Activated gamma-delta T cell (primary cell): Measurements from ENCODE around the gene IQSEC3.

Experiments
- DNase-seq: peaks from one replicate; lab custom pipeline; 2025; lab: John Stamatoyannopoulos, UW

Gene IQSEC3

GRCh38 chr12:197911-198695 is 131.5 kb downstream of the IQSEC3 start:
- no peak for DNase-seq

DNA sequence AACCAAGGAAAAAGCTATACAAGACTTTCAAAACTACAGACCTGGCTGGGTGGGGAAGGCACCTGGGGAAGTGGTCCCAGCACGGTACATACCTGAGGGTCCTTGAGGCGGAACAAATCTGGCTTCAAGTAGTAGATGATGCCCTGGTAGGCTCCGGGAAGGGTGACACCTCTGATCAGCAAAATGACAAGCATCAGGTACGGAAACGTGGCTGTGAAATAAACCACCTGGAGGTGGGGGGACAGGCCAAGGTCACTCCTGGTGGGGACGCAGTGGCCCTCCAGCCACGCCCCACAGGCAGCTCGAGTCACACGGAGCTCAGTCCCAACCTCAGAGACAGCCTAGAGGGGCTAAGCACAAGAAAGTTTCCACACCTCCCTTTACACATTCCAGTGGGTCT is 132.1 kb downstream of the IQSEC3 start:
- no peak for DNase-seq

- DNase-seq: no peak
Measured at GRCh38 chr12:201361-201760, 134.8 kb downstream of the IQSEC3 start.

- no peak for DNase-seq
Measured at GRCh38 chr12:202081-202731, 135.6 kb downstream of the IQSEC3 start.

GRCh38 chr12:203074-203461 is 136.5 kb downstream of the IQSEC3 start:
- DNase-seq: no peak

GRCh38 chr12:203462-204260 is 137.1 kb downstream of the IQSEC3 start:
- no peak for DNase-seq

- DNase-seq: no peak
Measured at GRCh38 chr12:204261-204678, 137.7 kb downstream of the IQSEC3 start.

GRCh38 chr12:205026-205425 is 138.5 kb downstream of the IQSEC3 start:
- no peak for DNase-seq

DNA sequence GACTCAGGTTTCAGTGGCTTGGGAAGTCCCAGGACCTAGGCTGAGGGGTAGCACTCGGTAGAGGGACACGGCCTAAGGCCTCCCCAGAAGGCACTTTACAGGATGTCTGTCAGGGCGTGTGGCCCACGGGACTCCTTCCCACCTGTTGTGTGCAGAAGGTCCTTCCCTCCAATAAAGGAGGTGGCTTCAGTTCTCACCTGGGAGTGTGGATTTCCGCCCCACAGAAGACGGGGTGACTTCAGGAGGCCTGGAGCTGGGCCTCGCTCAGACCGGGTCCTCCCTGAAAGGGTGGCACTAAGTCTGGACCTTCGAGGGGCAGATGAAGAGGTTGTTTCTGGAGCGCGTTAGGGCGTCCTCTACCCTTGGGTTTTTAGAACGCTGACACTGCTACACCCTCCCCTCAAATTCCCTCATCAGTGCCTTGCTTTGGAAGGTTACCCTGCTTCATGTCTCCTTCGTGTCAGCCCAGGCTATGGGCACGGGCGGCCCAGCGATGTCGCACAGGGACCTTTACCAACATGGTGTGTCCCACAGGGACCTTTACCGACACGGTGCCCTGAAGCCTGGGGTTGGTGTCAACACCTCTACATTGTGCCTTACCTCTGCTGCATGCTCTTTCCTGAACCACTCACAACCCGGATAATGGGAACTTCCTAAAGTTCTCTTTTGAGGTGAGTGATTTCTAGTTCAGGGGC is 140.3 kb downstream of the IQSEC3 start:
- no peak for DNase-seq

- no peak for DNase-seq
Measured at GRCh38 chr12:207804-208203, 141.2 kb downstream of the IQSEC3 start.

DNA sequence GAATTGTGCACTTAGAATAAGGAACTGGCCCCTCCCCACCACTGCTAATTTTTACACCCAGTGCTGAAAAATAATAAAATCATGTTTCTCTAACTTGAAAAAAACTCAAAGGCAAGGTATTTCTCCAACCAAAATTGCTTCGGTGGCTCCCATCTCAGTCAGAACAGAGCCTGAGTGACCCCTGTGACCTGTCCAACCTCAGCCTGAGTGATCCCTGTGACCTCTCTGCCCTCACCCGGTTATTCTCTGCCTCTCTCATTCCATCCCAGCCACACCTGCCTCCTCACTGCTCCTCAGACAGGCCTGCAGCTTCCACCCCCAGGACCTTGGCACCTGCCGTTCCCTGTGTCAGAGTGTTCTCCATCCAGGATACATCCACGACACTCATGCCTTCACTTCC is 142.2 kb downstream of the IQSEC3 start:
- no peak for DNase-seq

DNA sequence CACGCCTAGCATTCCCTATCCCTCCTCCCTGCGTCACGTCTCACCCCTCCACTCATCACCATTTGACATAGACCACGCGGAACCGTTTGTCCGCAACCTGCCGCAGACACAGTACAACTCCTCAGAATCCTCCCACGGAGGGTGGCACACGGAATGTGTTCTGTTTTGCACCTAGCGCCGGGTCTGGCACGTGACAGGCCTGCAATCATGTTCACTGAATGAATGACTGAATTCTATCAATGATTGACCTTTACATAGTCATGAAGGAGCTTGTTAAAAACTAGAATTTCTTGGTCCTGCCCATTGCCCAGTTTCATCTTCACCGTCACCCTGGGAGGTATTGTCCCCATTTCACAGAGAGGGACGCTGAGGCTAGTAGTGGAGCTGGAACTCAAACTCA is 142.7 kb downstream of the IQSEC3 start:
- DNase-seq: no peak

- no peak for DNase-seq
Measured at GRCh38 chr12:209851-210250, 143.3 kb downstream of the IQSEC3 start.

DNA sequence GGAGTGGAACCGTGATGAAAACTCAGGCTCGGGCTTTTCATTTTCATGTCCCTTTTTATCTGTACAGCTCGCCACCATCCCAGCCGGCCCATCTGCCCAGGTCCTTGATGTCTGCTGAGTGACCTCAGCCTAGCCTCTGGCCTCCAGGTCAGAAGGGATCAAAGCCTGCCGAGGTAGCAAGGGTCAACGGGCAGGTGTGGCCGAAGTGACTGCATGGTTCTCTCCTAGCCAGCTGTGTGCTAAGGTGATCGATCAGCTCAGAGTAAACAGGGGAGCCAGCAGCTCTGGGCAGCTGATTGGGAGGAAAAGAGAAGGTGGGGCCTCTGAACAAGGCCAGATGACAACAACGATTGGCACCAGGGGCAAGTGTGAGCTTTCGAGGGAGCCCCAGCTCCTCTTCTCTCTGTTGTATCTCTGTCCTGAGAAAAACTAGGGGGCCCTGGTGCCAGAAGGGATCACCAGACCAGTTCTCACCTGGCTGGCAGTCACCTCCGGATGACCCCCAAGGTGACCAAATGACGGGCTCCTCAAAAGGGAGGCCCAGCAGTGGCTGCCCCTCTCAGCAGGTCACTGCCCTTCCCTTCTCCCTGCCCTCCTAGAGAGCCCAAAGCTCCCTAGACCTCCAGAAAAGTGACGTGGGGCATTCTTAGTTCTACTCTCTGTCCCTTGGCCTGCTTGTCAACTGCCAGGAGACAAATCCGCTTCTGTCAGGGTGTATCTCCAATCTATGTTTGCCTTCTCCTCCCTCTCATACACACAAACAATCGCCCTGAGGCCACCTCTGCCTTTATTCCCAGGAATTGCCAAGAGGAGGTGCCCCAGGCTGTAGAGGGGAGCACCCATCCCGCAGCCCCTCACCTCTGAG is 143.9 kb downstream of the IQSEC3 start:
- DNase-seq: no peak

- DNase-seq: no peak
Measured at GRCh38 chr12:211142-211465, 144.5 kb downstream of the IQSEC3 start.

DNA sequence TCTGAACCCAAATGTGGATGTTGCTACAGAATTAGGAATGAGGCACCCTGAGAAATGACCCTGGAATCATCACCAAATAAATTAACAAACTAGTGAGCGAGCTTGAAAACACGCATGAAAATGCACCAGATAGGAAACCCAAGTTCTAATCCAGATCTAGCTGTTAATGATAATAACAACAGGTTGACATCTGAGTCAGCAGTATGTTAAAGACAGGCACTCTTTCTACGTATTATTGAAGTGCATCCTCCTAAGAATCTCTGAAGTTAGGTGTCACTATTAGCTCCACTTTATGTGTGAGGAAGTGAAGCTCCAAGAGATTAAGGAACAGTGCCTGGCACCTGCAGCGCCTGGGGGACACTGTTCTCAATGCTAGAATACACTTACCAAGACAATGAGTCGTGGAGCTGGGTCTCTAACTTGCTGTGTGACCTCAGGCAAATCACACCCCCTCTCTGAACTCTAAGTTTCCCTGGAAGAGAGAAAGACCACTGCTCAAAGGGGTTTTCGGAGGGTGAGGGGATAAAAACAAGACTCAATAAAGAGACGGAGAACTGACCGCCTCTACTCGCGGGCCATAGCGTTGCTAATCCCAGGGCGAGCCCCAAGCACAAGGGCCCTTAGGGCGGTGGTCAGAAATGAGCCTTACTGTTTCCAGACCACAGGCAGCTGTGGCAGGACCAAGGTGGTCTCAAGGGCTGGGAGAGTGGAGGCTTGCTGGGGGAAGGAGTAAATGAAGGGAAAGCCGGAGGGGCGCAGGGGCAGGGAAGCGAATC is 145.3 kb downstream of the IQSEC3 start:
- DNase-seq: no peak

GRCh38 chr12:212415-212714 is 145.8 kb downstream of the IQSEC3 start:
- no peak for DNase-seq

- no peak for DNase-seq
Measured at GRCh38 chr12:212715-213526, 146.4 kb downstream of the IQSEC3 start.

GRCh38 chr12:213527-213932 is 147.0 kb downstream of the IQSEC3 start:
- no peak for DNase-seq
